Measurements from ENCODE around the gene CEP43. TPM values are rescaled to one million over a fixed set of nuclear protein-coding genes. Genes with fewer than 3 reads are reported as not detected.

The CEP43 gene
- total RNA-seq, 4 donors from 2014 or later, result 12.2 to 13.7 (median 13.4) TPM

DNA sequence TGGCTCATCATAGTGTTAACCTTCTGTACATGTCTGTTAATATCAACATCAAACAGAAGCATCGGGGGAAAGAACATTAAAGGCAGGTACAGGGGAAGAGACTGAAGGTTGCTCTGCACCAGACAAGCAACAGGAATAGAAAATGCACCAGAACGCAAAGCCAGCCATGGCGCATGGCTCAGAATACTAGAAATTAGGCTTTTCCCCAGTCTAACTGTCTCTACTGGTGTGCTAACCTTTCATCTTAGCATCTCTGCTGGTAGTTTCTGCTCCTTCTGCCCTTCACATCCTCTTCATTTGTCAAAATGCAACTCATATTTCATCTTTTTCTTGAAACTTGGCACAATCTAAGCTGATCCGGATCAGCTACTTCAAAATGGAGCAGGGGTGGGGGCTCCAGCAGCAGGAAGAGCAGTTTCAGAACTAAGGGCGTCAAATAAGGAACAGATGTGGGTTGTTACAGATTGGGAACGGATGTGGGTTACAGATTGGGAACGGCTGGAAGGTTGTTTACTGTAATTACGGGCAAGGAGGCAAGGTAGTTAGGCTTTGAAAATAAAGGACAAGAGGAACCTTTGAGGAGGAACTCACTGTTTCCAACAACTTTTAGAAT lies 29.7 kb upstream of the CEP43 start:
- TF ChIP-seq, protein P1, sequence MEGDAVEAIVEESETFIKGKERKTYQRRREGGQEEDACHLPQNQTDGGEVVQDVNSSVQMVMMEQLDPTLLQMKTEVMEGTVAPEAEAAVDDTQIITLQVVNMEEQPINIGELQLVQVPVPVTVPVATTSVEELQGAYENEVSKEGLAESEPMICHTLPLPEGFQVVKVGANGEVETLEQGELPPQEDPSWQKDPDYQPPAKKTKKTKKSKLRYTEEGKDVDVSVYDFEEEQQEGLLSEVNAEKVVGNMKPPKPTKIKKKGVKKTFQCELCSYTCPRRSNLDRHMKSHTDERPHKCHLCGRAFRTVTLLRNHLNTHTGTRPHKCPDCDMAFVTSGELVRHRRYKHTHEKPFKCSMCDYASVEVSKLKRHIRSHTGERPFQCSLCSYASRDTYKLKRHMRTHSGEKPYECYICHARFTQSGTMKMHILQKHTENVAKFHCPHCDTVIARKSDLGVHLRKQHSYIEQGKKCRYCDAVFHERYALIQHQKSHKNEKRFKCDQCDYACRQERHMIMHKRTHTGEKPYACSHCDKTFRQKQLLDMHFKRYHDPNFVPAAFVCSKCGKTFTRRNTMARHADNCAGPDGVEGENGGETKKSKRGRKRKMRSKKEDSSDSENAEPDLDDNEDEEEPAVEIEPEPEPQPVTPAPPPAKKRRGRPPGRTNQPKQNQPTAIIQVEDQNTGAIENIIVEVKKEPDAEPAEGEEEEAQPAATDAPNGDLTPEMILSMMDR (IDR thresholded peaks at IDR 0.05), result no peak
- no peak for DNase-seq (ENCODE audit: low spot score)
- no peak for ATAC-seq (ENCODE audit: low FRiP score)

DNA sequence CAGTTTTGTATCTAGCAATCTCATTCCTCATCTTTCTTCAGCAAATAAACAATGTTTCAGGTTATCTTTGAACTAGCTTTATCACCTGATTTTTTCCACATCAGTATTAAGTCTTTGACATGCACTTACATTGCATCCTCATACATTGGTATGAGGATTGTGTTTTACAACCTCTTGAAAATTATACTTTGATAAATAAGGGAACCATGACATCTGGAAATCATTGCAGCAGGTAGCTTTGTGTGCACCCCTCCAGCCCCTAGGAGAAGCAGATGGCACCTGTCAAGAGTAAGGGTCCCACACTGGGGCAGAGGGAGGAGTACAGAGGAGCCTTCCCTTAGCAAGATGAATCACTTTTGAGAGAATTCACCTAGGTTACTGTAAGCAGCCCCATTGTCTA lies 29.1 kb upstream of the CEP43 start:
- no peak for DNase-seq (ENCODE audit: low spot score)
- no peak for ATAC-seq (ENCODE audit: low FRiP score)
- TF ChIP-seq, protein P1 (IDR thresholded peaks at IDR 0.05), result no peak

DNA sequence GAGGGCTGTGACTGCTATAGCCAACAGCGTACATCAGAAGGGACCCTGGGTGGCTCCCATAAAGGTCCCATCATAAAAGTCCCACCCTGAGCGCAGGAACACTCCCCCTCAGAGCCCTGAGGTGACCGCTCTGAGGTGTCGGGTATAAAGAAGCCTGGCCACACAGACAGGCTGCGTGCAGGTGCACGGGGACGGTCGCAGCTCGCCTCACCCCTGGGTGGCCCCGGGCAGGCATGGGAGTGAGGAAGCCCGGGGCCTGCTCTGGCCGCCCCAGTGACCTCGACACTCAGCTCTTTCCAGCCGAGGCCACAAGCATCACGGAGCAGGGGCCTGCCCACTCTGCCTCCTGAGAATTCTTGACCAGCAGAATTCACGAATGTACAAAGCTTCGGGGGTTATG lies 28.4 kb upstream of the CEP43 start:
- TF ChIP-seq, protein P1 (IDR thresholded peaks at IDR 0.05), result no peak
- ATAC-seq (ENCODE audit: low FRiP score) (no peak), DNase-seq (ENCODE audit: low spot score) (no peak)

DNA sequence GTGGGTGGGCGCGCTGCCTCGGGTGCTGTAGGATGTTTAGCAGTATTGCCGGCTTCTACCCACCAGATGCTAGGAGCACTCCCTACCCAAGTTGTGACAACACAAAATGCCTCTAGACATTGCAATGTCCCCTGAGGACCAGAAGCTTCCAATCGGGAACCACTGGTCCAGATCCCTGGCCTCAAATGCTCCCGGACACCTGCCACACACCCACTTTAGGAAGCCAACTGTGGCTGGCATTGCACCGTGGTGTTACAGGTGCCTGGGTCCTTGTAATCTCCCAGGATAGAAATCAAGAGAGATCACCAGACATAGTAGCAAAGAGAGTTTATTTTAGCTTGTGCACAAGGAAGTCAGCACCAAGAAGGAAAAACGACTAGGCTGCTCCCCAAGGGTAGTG lies 27.9 kb upstream of the CEP43 start:
- no peak for DNase-seq (ENCODE audit: low spot score)
- no peak for ATAC-seq (ENCODE audit: low FRiP score)
- TF ChIP-seq, protein P1 (IDR thresholded peaks at IDR 0.05), result no peak

DNA sequence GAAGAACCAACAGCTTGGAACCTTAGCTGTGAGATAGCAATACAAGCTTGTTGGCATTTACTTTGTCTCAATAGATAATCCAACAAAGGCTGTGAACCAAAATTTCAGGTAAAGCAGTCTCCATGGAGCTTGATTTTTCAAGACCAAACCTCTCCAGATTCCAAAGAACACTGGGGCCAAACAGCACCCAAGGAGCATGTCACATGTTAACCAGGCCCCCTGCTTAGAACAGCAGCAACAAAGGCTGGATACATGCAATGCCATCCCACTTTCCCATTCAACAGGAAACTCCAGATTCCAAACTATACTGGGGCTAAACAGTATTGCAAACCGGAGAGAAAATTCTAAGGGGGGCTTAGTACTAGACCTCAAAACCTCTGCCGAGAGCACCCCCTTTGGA lies 27.1 kb upstream of the CEP43 start:
- DNase-seq (ENCODE audit: low spot score), result no peak
- TF ChIP-seq, protein P1 (IDR thresholded peaks at IDR 0.05), result no peak
- no peak for ATAC-seq (ENCODE audit: low FRiP score)

DNA sequence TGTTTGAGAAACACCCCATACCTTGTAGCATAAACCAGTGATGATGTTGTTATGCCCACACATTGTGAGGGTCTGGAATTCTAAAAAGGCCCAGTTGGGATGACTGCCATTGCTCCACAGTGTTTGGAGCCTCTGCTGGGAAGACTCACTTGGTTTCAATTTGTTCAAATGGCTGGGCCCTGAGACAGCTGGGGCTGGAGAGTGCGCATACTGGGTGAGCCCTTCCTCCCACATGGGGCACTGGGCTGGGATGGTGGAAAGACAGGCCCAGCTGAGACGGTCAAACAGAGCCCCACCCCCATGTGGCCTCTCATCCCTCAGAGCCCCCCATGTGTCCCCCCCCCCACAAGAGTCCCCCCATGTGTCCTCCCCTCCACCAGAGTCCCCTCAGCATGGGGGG lies 22.6 kb upstream of the CEP43 start:
- no peak for ATAC-seq (ENCODE audit: low FRiP score)
- TF ChIP-seq, protein P1 (IDR thresholded peaks at IDR 0.05), result no peak
- DNase-seq (ENCODE audit: low spot score), result no peak
